Upper lobe of left lung (tissue), 4 donors: ENCODE data around the gene TMEM178B.

Experiments used
- EP300 ChIP-seq, 4 donors: sonication (generic); formaldehyde crosslinking; IDR thresholded peaks; one replicate each; pipeline ENCODE4 v1.5.1; 2017; ENCODE audit warnings: antibody characterized with exemption in 4 of 4, control low read depth in 2 of 4
- POLR2A ChIP-seq, 4 donors: fragments of 450-650 bp; IDR thresholded peaks; one replicate each; pipeline ENCODE4 v1.5.1; 2016 to 2017; ENCODE audit warnings: antibody characterized with exemption in 4 of 4, mild to moderate bottlenecking in 2 of 4
- TF ChIP-seq, protein P1 (sequence below), 6 experiments: fragments of 450-650 bp in 4 of 6; fragments of 200-600 bp in 2 of 6; sonication (generic) in 2 of 6; IDR thresholded peaks; one replicate each; pipeline ENCODE4 v1.5.1; 2016 to 2019; ENCODE audit warnings: antibody characterized with exemption in 6 of 6

DNA sequence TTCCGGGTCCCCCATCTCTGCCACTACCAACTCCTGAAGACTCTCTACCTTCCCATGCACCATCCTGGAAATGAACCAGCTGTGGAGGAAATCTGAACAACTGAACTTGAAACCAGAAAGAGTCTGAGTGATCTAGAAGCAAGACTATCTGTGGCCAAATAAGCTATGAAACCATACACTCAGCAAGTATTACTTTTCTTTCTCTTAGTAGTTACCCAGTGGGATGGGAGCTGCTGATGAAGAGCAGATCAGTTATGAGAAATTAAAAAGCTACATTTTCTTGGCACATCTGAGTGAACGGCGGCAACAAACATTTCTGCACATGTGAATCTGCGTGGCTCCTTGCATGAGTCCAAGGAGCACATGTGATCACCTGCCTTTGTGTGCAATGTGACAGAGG, 445.8 kb downstream of the TMEM178B start:
- TF ChIP-seq, protein P1, sequence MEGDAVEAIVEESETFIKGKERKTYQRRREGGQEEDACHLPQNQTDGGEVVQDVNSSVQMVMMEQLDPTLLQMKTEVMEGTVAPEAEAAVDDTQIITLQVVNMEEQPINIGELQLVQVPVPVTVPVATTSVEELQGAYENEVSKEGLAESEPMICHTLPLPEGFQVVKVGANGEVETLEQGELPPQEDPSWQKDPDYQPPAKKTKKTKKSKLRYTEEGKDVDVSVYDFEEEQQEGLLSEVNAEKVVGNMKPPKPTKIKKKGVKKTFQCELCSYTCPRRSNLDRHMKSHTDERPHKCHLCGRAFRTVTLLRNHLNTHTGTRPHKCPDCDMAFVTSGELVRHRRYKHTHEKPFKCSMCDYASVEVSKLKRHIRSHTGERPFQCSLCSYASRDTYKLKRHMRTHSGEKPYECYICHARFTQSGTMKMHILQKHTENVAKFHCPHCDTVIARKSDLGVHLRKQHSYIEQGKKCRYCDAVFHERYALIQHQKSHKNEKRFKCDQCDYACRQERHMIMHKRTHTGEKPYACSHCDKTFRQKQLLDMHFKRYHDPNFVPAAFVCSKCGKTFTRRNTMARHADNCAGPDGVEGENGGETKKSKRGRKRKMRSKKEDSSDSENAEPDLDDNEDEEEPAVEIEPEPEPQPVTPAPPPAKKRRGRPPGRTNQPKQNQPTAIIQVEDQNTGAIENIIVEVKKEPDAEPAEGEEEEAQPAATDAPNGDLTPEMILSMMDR (IDR thresholded peaks at IDR 0.05) = no peak
- TF ChIP-seq POLR2A (IDR thresholded peaks at IDR 0.05) = no peak
- TF ChIP-seq EP300 (IDR thresholded peaks at IDR 0.05) = no peak
